Sigmoid colon (tissue), 4 donors: Measurements from ENCODE around the gene TNNT1.

Source experiments
- POLR2A ChIP-seq, 2 donors: fragments of 450-650 bp; IDR thresholded peaks; one replicate each; pipeline ENCODE4 v1.6.1; 2016; ENCODE audit warnings: antibody characterized with exemption in 2 of 2, mild to moderate bottlenecking in 2 of 2, moderate library complexity in 2 of 2
- POLR2AphosphoS5 ChIP-seq, 4 donors: sonication (generic); formaldehyde crosslinking; IDR thresholded peaks; one replicate each; pipeline ENCODE4 v1.6.1; 2017; ENCODE audit warnings: antibody characterized with exemption in 4 of 4
- TF ChIP-seq, protein P1 (sequence below), 4 experiments: fragments of 450-650 bp in 3 of 4; fragments of 200-600 bp in 1 of 4; IDR thresholded peaks; one replicate each; pipeline ENCODE4 v1.5.1; 2016 to 2019; ENCODE audit warnings: antibody characterized with exemption in 4 of 4, mild to moderate bottlenecking in 3 of 4, moderate library complexity in 2 of 4

DNA sequence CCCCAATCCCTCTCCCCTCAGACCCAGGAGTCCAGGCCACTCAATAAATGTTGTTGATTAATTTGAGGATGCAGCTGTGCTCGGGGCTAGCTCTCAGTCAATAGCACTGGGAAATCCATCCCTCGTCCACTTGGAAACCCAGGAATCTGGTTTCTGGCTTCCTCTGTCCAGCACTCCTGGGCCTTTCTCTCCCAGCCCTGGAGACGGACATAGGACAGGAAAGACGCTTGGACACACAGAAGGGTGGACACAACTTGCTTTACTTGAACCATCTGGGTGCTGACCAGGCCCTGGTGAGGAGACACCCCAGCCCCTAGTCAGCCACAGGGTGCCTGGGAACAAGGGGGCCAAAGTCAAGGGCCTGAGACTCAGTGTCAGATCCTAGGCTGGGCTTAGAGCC, 9.4 kb upstream of the TNNT1 start:
- TF ChIP-seq, protein P1, sequence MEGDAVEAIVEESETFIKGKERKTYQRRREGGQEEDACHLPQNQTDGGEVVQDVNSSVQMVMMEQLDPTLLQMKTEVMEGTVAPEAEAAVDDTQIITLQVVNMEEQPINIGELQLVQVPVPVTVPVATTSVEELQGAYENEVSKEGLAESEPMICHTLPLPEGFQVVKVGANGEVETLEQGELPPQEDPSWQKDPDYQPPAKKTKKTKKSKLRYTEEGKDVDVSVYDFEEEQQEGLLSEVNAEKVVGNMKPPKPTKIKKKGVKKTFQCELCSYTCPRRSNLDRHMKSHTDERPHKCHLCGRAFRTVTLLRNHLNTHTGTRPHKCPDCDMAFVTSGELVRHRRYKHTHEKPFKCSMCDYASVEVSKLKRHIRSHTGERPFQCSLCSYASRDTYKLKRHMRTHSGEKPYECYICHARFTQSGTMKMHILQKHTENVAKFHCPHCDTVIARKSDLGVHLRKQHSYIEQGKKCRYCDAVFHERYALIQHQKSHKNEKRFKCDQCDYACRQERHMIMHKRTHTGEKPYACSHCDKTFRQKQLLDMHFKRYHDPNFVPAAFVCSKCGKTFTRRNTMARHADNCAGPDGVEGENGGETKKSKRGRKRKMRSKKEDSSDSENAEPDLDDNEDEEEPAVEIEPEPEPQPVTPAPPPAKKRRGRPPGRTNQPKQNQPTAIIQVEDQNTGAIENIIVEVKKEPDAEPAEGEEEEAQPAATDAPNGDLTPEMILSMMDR (IDR thresholded peaks at IDR 0.05) = no peak
- no peak for TF ChIP-seq POLR2A (IDR thresholded peaks at IDR 0.05)
- no peak for TF ChIP-seq POLR2AphosphoS5 (IDR thresholded peaks at IDR 0.05)
